D721Med (cell line): ENCODE data around the gene EDNRB.

Experiments
- DNase-seq: peaks from one replicate; pipeline ENCODE4 v3.0.0; 2011; ENCODE audit warnings: low spot score; ENCODE audit not compliant: insufficient read length
- FAIRE-seq: peaks from 2 replicates; lab custom pipeline; 2011; peaks lifted over from hg19 to GRCh38; lab: Jason Lieb, UNC
- CTCF ChIP-seq: IDR thresholded peaks from 2 replicates; pipeline ENCODE4 v1.5.1; 2012; ENCODE audit warnings: mild to moderate bottlenecking, control low read depth; ENCODE audit not compliant: insufficient read depth; ENCODE audit errors: missing control alignments

The EDNRB gene

GRCh38 chr13:77928909-77929308 lies 10.3 kb upstream of the EDNRB start:
- no peak for TF ChIP-seq CTCF
- FAIRE-seq (no peak), DNase-seq (no peak)

- DNase-seq, result no peak
- no peak for FAIRE-seq
- TF ChIP-seq CTCF, result no peak
Measured at GRCh38 chr13:77925616-77926015, 7.0 kb upstream of the EDNRB start.

GRCh38 chr13:77919921-77920294 lies 1.3 kb upstream of the EDNRB start:
- DNase-seq (no peak), FAIRE-seq (no peak)
- TF ChIP-seq CTCF, result no peak

GRCh38 chr13:77919246-77919920 lies 752 bp upstream of the EDNRB start:
- FAIRE-seq (no peak), DNase-seq (no peak)
- TF ChIP-seq CTCF, result no peak

- FAIRE-seq, result no peak
- DNase-seq, result no peak
- TF ChIP-seq CTCF, result no peak
Measured at GRCh38 chr13:77916488-77916887, 2.1 kb downstream of the EDNRB start.

GRCh38 chr13:77915686-77916085 lies 2.9 kb downstream of the EDNRB start:
- FAIRE-seq, result no peak
- DNase-seq, result no peak
- TF ChIP-seq CTCF, result no peak

- TF ChIP-seq CTCF, result no peak
- FAIRE-seq (no peak), DNase-seq (no peak)
Measured at GRCh38 chr13:77913003-77913402, 5.6 kb downstream of the EDNRB start.
